OCI-M2 (cell line): ENCODE measurements around the gene AK9.

Experiments used
- DNase-seq: peaks from one replicate; lab custom pipeline; 2025; ENCODE audit not compliant: unreplicated experiment; lab: John Stamatoyannopoulos, UW

AK9 gene

GRCh38 chr6:109485266-109485935, 205.6 kb downstream of the AK9 start:
- no peak for DNase-seq

GRCh38 chr6:109484122-109484521, 206.9 kb downstream of the AK9 start:
- no peak for DNase-seq

- DNase-seq, result no peak
These were observed 207.3 kb downstream of the AK9 start for GRCh38 chr6:109483735-109484057.

GRCh38 chr6:109482905-109483734, 207.9 kb downstream of the AK9 start, which contains the start of gene ZBTB24:
ZBTB24 (minus strand) TSS chr6:109483219; CDS start chr6:109482026, 1,193 bp downstream.
- DNase-seq, result peak; percentile 37

GRCh38 chr6:109480993-109481480, 210.0 kb downstream of the AK9 start:
- DNase-seq, result no peak

GRCh38 chr6:109478841-109479624, 212.0 kb downstream of the AK9 start:
- DNase-seq, result no peak

GRCh38 chr6:109478222-109478805, 212.7 kb downstream of the AK9 start:
- DNase-seq, result no peak

- no peak for DNase-seq
These were observed 213.3 kb downstream of the AK9 start for GRCh38 chr6:109477725-109478124.

- DNase-seq, result no peak
These were observed 213.8 kb downstream of the AK9 start for GRCh38 chr6:109477184-109477583.

- no peak for DNase-seq
These were observed 215.4 kb downstream of the AK9 start for GRCh38 chr6:109475625-109476024.

- no peak for DNase-seq
These were observed 216.0 kb downstream of the AK9 start for GRCh38 chr6:109474995-109475394.

- no peak for DNase-seq
These were observed 217.9 kb downstream of the AK9 start for GRCh38 chr6:109473120-109473519.

GRCh38 chr6:109472132-109472995, 218.6 kb downstream of the AK9 start:
- no peak for DNase-seq

- DNase-seq, result no peak
These were observed 219.7 kb downstream of the AK9 start for GRCh38 chr6:109471105-109471810.

- DNase-seq, result no peak
These were observed 221.3 kb downstream of the AK9 start for GRCh38 chr6:109469591-109470189.

- DNase-seq, result no peak
These were observed 223.3 kb downstream of the AK9 start for GRCh38 chr6:109467696-109468095.

GRCh38 chr6:109466212-109466923, 224.6 kb downstream of the AK9 start:
- no peak for DNase-seq

- DNase-seq, result no peak
These were observed 225.2 kb downstream of the AK9 start for GRCh38 chr6:109465772-109466171.
